ENCODE results near the gene OR51D1.

DNA sequence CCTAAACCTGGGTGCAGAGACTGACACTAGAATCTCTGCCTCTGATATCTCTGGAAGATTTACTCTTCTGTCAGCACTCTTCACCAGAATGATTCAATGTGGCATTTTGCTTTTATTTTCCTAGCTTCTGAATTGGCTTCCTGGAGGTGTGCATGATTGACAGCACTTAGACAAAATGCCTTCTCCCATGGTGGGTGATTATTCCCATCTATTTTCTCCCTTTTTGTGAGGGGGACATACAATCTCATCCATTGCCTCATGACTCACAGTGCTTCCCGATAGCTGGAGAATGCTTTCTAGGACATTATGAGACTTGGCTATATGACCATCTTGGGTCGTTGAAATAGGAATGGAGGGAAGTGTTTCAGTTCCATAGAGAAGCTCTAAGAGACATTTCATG, 25.3 kb upstream of the OR51D1 start:
- TF ChIP-seq POLR2AphosphoS5 (IDR thresholded peaks at IDR 0.05; ENCODE audit: low read depth, low read length) (no peak), POLR2A (IDR thresholded peaks at IDR 0.05; ENCODE audit: low read depth, low read length) (no peak)
